H1 (cell line): ENCODE results near the gene CEBPE. TPM values are rescaled to one million over a fixed set of nuclear protein-coding genes. Genes with fewer than 3 reads are reported as not detected.

Experiments
- CTCF ChIA-PET: fragments of 300-600 bp; sonication (Branson Sonifier 250); formaldehyde crosslinking; loops from one replicate; lab custom pipeline; 2021; ENCODE audit not compliant: partially characterized antibody; lab: Charles Lee
- POLR2A ChIA-PET: fragments of 300-600 bp; sonication (Branson Sonifier 250); formaldehyde crosslinking; loops from one replicate; lab custom pipeline; 2021; ENCODE audit warnings: inconsistent platforms; ENCODE audit not compliant: partially characterized antibody; lab: Charles Lee
- DNase-seq, 2 experiments: peaks; one replicate each; pipeline versions ENCODE4 v3.0.0 to v3.0.0-alpha.2; 2010 to 2022; ENCODE audit warnings: low spot score in 2 of 2, low read depth in 1 of 2, mixed read lengths in 1 of 2
- FAIRE-seq: peaks from 2 replicates; lab custom pipeline; 2011; peaks lifted over from hg19 to GRCh38; lab: Jason Lieb, UNC
- H2AFZ ChIP-seq: 2 replicates; pipeline ENCODE4 v1.8.1; 2012; ENCODE audit warnings: low read length, inconsistent platforms
- H2AK5ac ChIP-seq: 2 replicates; pipeline ENCODE4 v1.6.1; 2013; ENCODE audit warnings: low read depth, low read length
- H2BK120ac ChIP-seq: replicated peaks from 2 replicates; pipeline ENCODE3; 2013; ENCODE audit warnings: low read depth, low read length, inconsistent platforms
- H2BK12ac ChIP-seq: 2 replicates; pipeline ENCODE4 v1.6.1; 2013; ENCODE audit warnings: low read depth, low read length
- H2BK15ac ChIP-seq: 2 replicates; pipeline ENCODE4 v1.6.1; 2013; ENCODE audit warnings: low read length
- H2BK20ac ChIP-seq: 2 replicates; pipeline ENCODE4 v1.6.1; 2013; ENCODE audit warnings: low read length
- H2BK5ac ChIP-seq: 2 replicates; pipeline ENCODE4 v1.6.1; 2013; ENCODE audit warnings: low read depth, low read length
- H3K14ac ChIP-seq: 2 replicates; pipeline ENCODE4 v1.6.1; 2013; ENCODE audit warnings: inconsistent platforms; ENCODE audit not compliant: insufficient read length
- H3K18ac ChIP-seq: 2 replicates; pipeline ENCODE4 v1.6.1; 2013; ENCODE audit warnings: low read length; ENCODE audit errors: extremely low read depth
- H3K23ac ChIP-seq: 2 replicates; pipeline ENCODE4 v1.6.1; 2013; ENCODE audit warnings: inconsistent platforms; ENCODE audit not compliant: insufficient read length
- H3K23me2 ChIP-seq: 2 replicates; pipeline ENCODE4 v1.6.1; 2013; ENCODE audit warnings: low read depth, low read length
- H3K27ac ChIP-seq: 2 replicates; pipeline ENCODE4 v1.6.1; 2011; ENCODE audit warnings: low read depth, low read length, inconsistent platforms
- H3K27me3 ChIP-seq, 4 experiments: replicated peaks in 1 of 4; 1 replicate in 1 of 4; 2 replicates in 3 of 4; pipeline versions ENCODE4 v1.6.1 to v1.8.1; 2011 to 2013; ENCODE audit warnings: low read length in 3 of 4, mild to moderate bottlenecking in 3 of 4, inconsistent platforms in 2 of 4, mixed read lengths in 2 of 4, moderate library complexity in 1 of 4; ENCODE audit not compliant: control insufficient read depth in 3 of 4, insufficient read depth in 3 of 4; ENCODE audit errors: extremely low read depth in 1 of 4
- H3K36me3 ChIP-seq, 4 experiments: 2 replicates each; pipeline versions ENCODE4 v1.6.1 to v1.8.1; 2011 to 2013; ENCODE audit warnings: mild to moderate bottlenecking in 4 of 4, low read length in 3 of 4, moderate library complexity in 2 of 4, control low read depth in 1 of 4, inconsistent platforms in 1 of 4; ENCODE audit not compliant: insufficient read depth in 4 of 4, control insufficient read depth in 2 of 4
- H3K4ac ChIP-seq: replicated peaks from 2 replicates; pipeline ENCODE3; 2013; ENCODE audit warnings: low read length, low read depth, mixed read lengths, inconsistent platforms; ENCODE audit not compliant: insufficient read length
- H3K4me1 ChIP-seq, 4 experiments: replicated peaks in 1 of 4; 1 replicate in 1 of 4; 2 replicates in 3 of 4; pipeline versions ENCODE4 v1.6.1 to v1.8.1; 2011 to 2013; ENCODE audit warnings: low read length in 3 of 4, inconsistent platforms in 2 of 4, mixed read lengths in 1 of 4; ENCODE audit not compliant: insufficient read depth in 4 of 4, control insufficient read depth in 3 of 4
- H3K4me2 ChIP-seq, 2 experiments: 2 replicates each; pipeline versions ENCODE4 v1.6.1 to v1.8.1; 2011 to 2013; ENCODE audit warnings: low read depth in 2 of 2, low read length in 2 of 2, control low read depth in 1 of 2, inconsistent platforms in 1 of 2, mild to moderate bottlenecking in 1 of 2; ENCODE audit not compliant: insufficient read depth in 1 of 2
- H3K4me3 ChIP-seq, 4 experiments: fragments of 200-600, 300-600 bp in 1 of 4; sonication (generic), shearing (Covaris generic), sonication (Bioruptor Twin) in 1 of 4; 2 replicates each; pipeline versions ENCODE4 v1.5.1 to v1.8.1; 2011 to 2016; ENCODE audit warnings: low read length in 4 of 4, low read depth in 3 of 4, control low read depth in 2 of 4, inconsistent platforms in 2 of 4, mild to moderate bottlenecking in 2 of 4, mixed read lengths in 1 of 4, moderate library complexity in 1 of 4; ENCODE audit not compliant: insufficient read depth in 2 of 4; ENCODE audit errors: extremely low read depth in 1 of 4
- H3K56ac ChIP-seq: replicated peaks from 2 replicates; pipeline ENCODE3; 2013; ENCODE audit warnings: low read depth, mild to moderate bottlenecking, mixed read lengths, low read length, inconsistent platforms; ENCODE audit not compliant: insufficient read length
- H3K79me1 ChIP-seq: 2 replicates; pipeline ENCODE4 v1.6.1; 2013; ENCODE audit warnings: low read depth, low read length, control low read depth
- H3K79me2 ChIP-seq, 2 experiments: 2 replicates each; pipeline versions ENCODE4 v1.6.1 to v1.8.1; 2012 to 2013; ENCODE audit warnings: low read length in 2 of 2, mild to moderate bottlenecking in 2 of 2, inconsistent platforms in 1 of 2; ENCODE audit not compliant: insufficient read depth in 2 of 2, control insufficient read depth in 1 of 2
- H3K9ac ChIP-seq, 4 experiments: replicated peaks in 1 of 4; 1 replicate in 1 of 4; 2 replicates in 3 of 4; pipeline versions ENCODE4 v1.6.1 to v1.8.1; 2011 to 2013; ENCODE audit warnings: low read depth in 3 of 4, low read length in 3 of 4, control low read depth in 2 of 4, mild to moderate bottlenecking in 2 of 4, moderate library complexity in 2 of 4, inconsistent platforms in 1 of 4; ENCODE audit errors: extremely low read depth in 1 of 4
- H3K9me3 ChIP-seq, 2 experiments: 2 replicates each; pipeline versions ENCODE4 v1.6.1 to v1.8.1; 2012 to 2013; ENCODE audit warnings: mild to moderate bottlenecking in 2 of 2, moderate library complexity in 2 of 2, control low read depth in 1 of 2, inconsistent platforms in 1 of 2, low read depth in 1 of 2, low read length in 1 of 2, mixed read lengths in 1 of 2; ENCODE audit not compliant: insufficient read depth in 2 of 2
- H4K20me1 ChIP-seq, 2 experiments: replicated peaks in 1 of 2; 2 replicates each; pipeline versions ENCODE3 to v1.8.1; 2011 to 2013; ENCODE audit warnings: inconsistent platforms in 2 of 2, low read length in 2 of 2, mild to moderate bottlenecking in 1 of 2; ENCODE audit not compliant: insufficient read depth in 2 of 2, control insufficient read depth in 1 of 2
- H4K5ac ChIP-seq: 2 replicates; pipeline ENCODE4 v1.6.1; 2013; ENCODE audit warnings: low read length, low read depth, mixed read lengths, inconsistent platforms; ENCODE audit not compliant: insufficient read length
- H4K8ac ChIP-seq: 2 replicates; pipeline ENCODE4 v1.8.0; 2013; ENCODE audit warnings: mild to moderate bottlenecking, moderate library complexity, low read length, inconsistent platforms; ENCODE audit not compliant: insufficient read depth; ENCODE audit errors: extremely low read depth
- H4K91ac ChIP-seq: replicated peaks from 2 replicates; pipeline ENCODE3; 2013; ENCODE audit warnings: low read length, mixed read lengths, inconsistent platforms; ENCODE audit not compliant: insufficient read length
- ATF3 ChIP-seq: IDR thresholded peaks from 2 replicates; pipeline ENCODE4 v1.6.1; 2011; ENCODE audit warnings: low read depth, mild to moderate bottlenecking, low read length; ENCODE audit not compliant: insufficient read depth
- CHD2 ChIP-seq: IDR thresholded peaks from 2 replicates; pipeline ENCODE4 v1.6.1; 2012; ENCODE audit warnings: low read length, improper control_type of control experiment
- CTCF ChIP-seq, 3 experiments: IDR thresholded peaks; 1 replicate in 2 of 3; 2 replicates in 1 of 3; pipeline versions ENCODE4 v1.5.1 to v1.6.1; 2011; ENCODE audit warnings: low read length in 3 of 3, mild to moderate bottlenecking in 3 of 3, inconsistent platforms in 2 of 3, low read depth in 1 of 3, moderate library complexity in 1 of 3; ENCODE audit not compliant: insufficient read depth in 1 of 3; ENCODE audit errors: control extremely low read depth in 1 of 3
- E2F6 ChIP-seq: IDR thresholded peaks from 2 replicates; pipeline ENCODE4 v1.6.1; 2012; ENCODE audit warnings: inconsistent platforms
- GTF2F1 ChIP-seq: IDR thresholded peaks from 2 replicates; pipeline ENCODE4 v1.6.1; 2012; ENCODE audit warnings: low read depth, low read length, improper control_type of control experiment, borderline replicate concordance
- KDM5A ChIP-seq: fragments of 200-600 bp; IDR thresholded peaks from 2 replicates; pipeline ENCODE4 v1.7.1; 2012; ENCODE audit warnings: mild to moderate bottlenecking, low read length, inconsistent platforms, mixed read lengths
- NRF1 ChIP-seq: IDR thresholded peaks from 2 replicates; pipeline ENCODE4 v1.6.1; 2011; ENCODE audit warnings: mild to moderate bottlenecking, low read depth, low read length, improper control_type of control experiment
- POLR2A ChIP-seq, 2 experiments: IDR thresholded peaks; 1 replicate in 1 of 2; 2 replicates in 1 of 2; pipeline ENCODE4 v1.6.1; 2011; ENCODE audit warnings: low read depth in 2 of 2, low read length in 2 of 2, mild to moderate bottlenecking in 2 of 2; ENCODE audit errors: control extremely low read depth in 1 of 2
- WGBS, 2 experiments: shearing (Covaris generic) in 1 of 2; methylation state at CpG; one replicate each; pipeline versions ENCODE4 v1.1.6 to v1.1.7; 2013 to 2015; ENCODE audit warnings: low lambda C conversion rate in 2 of 2, mixed read lengths in 2 of 2, inconsistent platforms in 1 of 2, low coverage in 1 of 2, missing lambda C conversion rate in 1 of 2; ENCODE audit not compliant: insufficient replicate concordance in 2 of 2, insufficient coverage in 1 of 2, insufficient read length in 1 of 2; ENCODE audit errors: extremely low coverage in 1 of 2, missing lambda C conversion rate in 1 of 2; 5-methylcytosine and 5-hydroxymethylcytosine counted together
- polyA plus RNA-seq, 7 experiments: library from polyadenylated mRNA; depleted of rRNA in 3 of 7; stranded (reverse) in 5 of 7; unstranded in 2 of 7; fragments of >200 nt in 5 of 7; fragments of 200-250 nt in 2 of 7; gene quantifications; 1 replicate in 5 of 7; 2 replicates in 1 of 7; 4 replicates in 1 of 7; pipeline versions ENCODE4 v1.2.1 to v1.2.3, GENCODE V29; 2011 to 2013; ENCODE audit warnings: missing spikeins in 2 of 7, mixed read lengths in 2 of 7
- total RNA-seq: library from RNA; stranded (reverse); fragmentation: NEBNext Ultra II Directional; extraction: Animal tissue kit (Norgen Biotek cat#: 25700); gene quantifications from 2 replicates; pipeline ENCODE4 v1.2.1, GENCODE V29; 2021

Gene CEBPE
- total and polyA plus RNA-seq, 2 of the 8 experiments (the other 6 are each of a cell fraction or from before 2014, with no cell fraction given): 0.05 TPM; not detected in 1

- FAIRE-seq: no peak
- CTCF ChIA-PET: interaction anchor here (0.6 to 4.2 kb wide), 16 partner anchors 10 to 201 kb away, joined by 3 to 23 read pairs (median 5); no protein-coding TSS in a partner anchor
- peak within 1 kb of the TSS; percentile 99 for H3K56ac ChIP-seq
- peak within 1 kb of the TSS; percentile 41; the same call in 1 of the 2 replicates for H2BK12ac ChIP-seq
- peaks cover 5% of the 10 kb centered on the region; the same call in 1 of the 2 replicates for H3K23me2 ChIP-seq
- H3K18ac ChIP-seq: peak within 1 kb of the TSS; percentile 92
- peaks cover 9 to 11% of the 10 kb centered on the region in 2 experiments for H4K20me1 ChIP-seq
- peak within 1 kb of the TSS; percentile 88; the same call in 1 of the 2 replicates for H2AFZ ChIP-seq
- no peak within 1 kb of the TSS for H2BK15ac ChIP-seq
- POLR2A ChIA-PET: interaction anchor here (0.6 to 3.2 kb wide), 42 partner anchors 8 to 1141 kb away, joined by 3 to 36 read pairs (median 5); partner anchors contain the start of genes AJUBA, CDH24, CEBPE and CIROP
- H3K36me3 ChIP-seq: peaks cover 28 to 50% (median 35%) of the 10 kb centered on the region in 4 experiments
- peak within 1 kb of the TSS; percentile 91 to 92 for H3K4me2 ChIP-seq
- H3K9me3 ChIP-seq: no peaks in the 10 kb centered on the region
- peak within 1 kb of the TSS; percentile 35 for H3K14ac ChIP-seq
- H3K79me1 ChIP-seq: peaks cover 12% of the 10 kb centered on the region
- peak within 1 kb of the TSS; percentile 100; the same call in 1 of the 2 replicates for H4K8ac ChIP-seq
- no peak within 1 kb of the TSS for H3K23ac ChIP-seq
- peak within 1 kb of the TSS; percentile 97 for H2BK5ac ChIP-seq
- 0% methylated on average over 49 of the region's 55 CpGs; no CpG with 5 or more reads in 1 of the 2 experiments for WGBS, 2 experiments
- no peak within 1 kb of the TSS for H2AK5ac ChIP-seq
- H3K9ac ChIP-seq: peak within 1 kb of the TSS; percentile 97 to 100 (median 100)
- H3K4me3 ChIP-seq: peak within 1 kb of the TSS; percentile 92 to 97 (median 96)
- peak within 1 kb of the TSS; percentile 48 for H4K91ac ChIP-seq
- no peaks in the 10 kb centered on the region; a peak in 3 of 7 replicates for H3K4me1 ChIP-seq
- H3K4ac ChIP-seq: peak within 1 kb of the TSS; percentile 95
- H3K79me2 ChIP-seq: peaks cover 19 to 67% of the 10 kb centered on the region in 2 experiments
- H4K5ac ChIP-seq: peak within 1 kb of the TSS; percentile 97
- peak within 1 kb of the TSS; percentile 99 for H3K27ac ChIP-seq
- H2BK20ac ChIP-seq: no peak within 1 kb of the TSS
- DNase-seq: peak in 1 of 2 experiments; percentile 100
- H2BK120ac ChIP-seq: peak within 1 kb of the TSS; percentile 7
- H3K27me3 ChIP-seq: no peaks in the 10 kb centered on the region
- TF ChIP-seq POLR2A (IDR thresholded peaks at IDR 0.05; ENCODE audit: control extremely low read depth in 1 of 2, low read depth in 2 of 2, low read length in 2 of 2) (peak; percentile 74 to 92), CTCF (IDR thresholded peaks at IDR 0.05; ENCODE audit: control extremely low read depth in 1 of 3, insufficient read depth in 1 of 3, low read depth in 1 of 3, low read length in 3 of 3) (no peak), KDM5A (no peak), NRF1 (peak; percentile 54; the same call in 1 of the 2 replicates), GTF2F1 (0 out of 2 replicates have a peak, but pooled peaks have one; percentile 11), E2F6 (peak; percentile 43), ATF3 (no peak), CHD2 (peak; percentile 7; the same call in 1 of the 2 replicates)
Measured at GRCh38 chr14:23094666-23095195, 24.3 kb downstream of the CEBPE start, which contains the start of gene ACIN1. ACIN1 (minus strand) TSS chr14:23095136; CDS start chr14:23095112, 24 bp downstream.
